Stimulated activated CD4-positive, alpha-beta T cell treated with anti-CD3 and anti-CD28 coated beads, Interleukin-15, amount 100 ng/mL, for 1 hour (primary cell): ENCODE results near the gene CAMK1D.

Experiments used
- DNase-seq, 2 donors: peaks; one replicate each; pipeline ENCODE4 v3.0.0-alpha.2; 2020; ENCODE audit warnings: low read depth in 1 of 2, low spot score in 1 of 2

The CAMK1D gene

GRCh38 chr10:12400266-12400931 is 51.1 kb downstream of the CAMK1D start:
- no peak for DNase-seq

- DNase-seq: no peak
Measured at GRCh38 chr10:12401466-12401865, 52.1 kb downstream of the CAMK1D start.

- DNase-seq: no peak
Measured at GRCh38 chr10:12403119-12403518, 53.8 kb downstream of the CAMK1D start.

- no peak for DNase-seq
Measured at GRCh38 chr10:12405342-12406320, 56.3 kb downstream of the CAMK1D start.

- DNase-seq: no peak
Measured at GRCh38 chr10:12406764-12407400, 57.5 kb downstream of the CAMK1D start.

- no peak for DNase-seq
Measured at GRCh38 chr10:12408472-12408871, 59.1 kb downstream of the CAMK1D start.

- no peak for DNase-seq
Measured at GRCh38 chr10:12409161-12409560, 59.8 kb downstream of the CAMK1D start.

GRCh38 chr10:12409613-12410012 is 60.3 kb downstream of the CAMK1D start:
- DNase-seq: no peak

GRCh38 chr10:12412666-12413368 is 63.5 kb downstream of the CAMK1D start:
- DNase-seq: no peak

- DNase-seq: no peak
Measured at GRCh38 chr10:12413369-12413711, 64.0 kb downstream of the CAMK1D start.

GRCh38 chr10:12414278-12414989 is 65.1 kb downstream of the CAMK1D start:
- no peak for DNase-seq

GRCh38 chr10:12416344-12417050 is 67.2 kb downstream of the CAMK1D start:
- no peak for DNase-seq

- no peak for DNase-seq
Measured at GRCh38 chr10:12417331-12417730, 68.0 kb downstream of the CAMK1D start.

- DNase-seq: no peak
Measured at GRCh38 chr10:12418000-12418399, 68.7 kb downstream of the CAMK1D start.

- DNase-seq: no peak
Measured at GRCh38 chr10:12418725-12419261, 69.4 kb downstream of the CAMK1D start.

- peak in 1 of 2 donors; percentile 41 for DNase-seq
Measured at GRCh38 chr10:12419262-12419847, 70.0 kb downstream of the CAMK1D start.

- DNase-seq: no peak
Measured at GRCh38 chr10:12420530-12421120, 71.3 kb downstream of the CAMK1D start.

- DNase-seq: no peak
Measured at GRCh38 chr10:12422189-12422588, 72.8 kb downstream of the CAMK1D start.

GRCh38 chr10:12423896-12424295 is 74.5 kb downstream of the CAMK1D start:
- no peak for DNase-seq
